Activated CD8-positive, alpha-beta T cell treated with anti-CD3 and anti-CD28 coated beads for 36 hours (primary cell): ENCODE data around the gene RHOBTB3. TPM values are rescaled to one million over a fixed set of nuclear protein-coding genes. Genes with fewer than 3 reads are reported as not detected.

Experiments used
- ATAC-seq: fragments of 200-7000 bp; cut with Tn5 transposase; one replicate; pipeline ENCODE4 v1.10.0; 2021; ENCODE audit warnings: mild to moderate bottlenecking, moderate library complexity
- CTCF ChIA-PET: fragments of 350-600 bp; sonication (Branson Sonifier 250); formaldehyde crosslinking; loops from one replicate; lab custom pipeline; 2021; ENCODE audit warnings: antibody characterized with exemption; lab: Charles Lee
- POLR2A ChIA-PET: fragments of 350-600 bp; sonication (Branson Sonifier 250); formaldehyde crosslinking; loops from one replicate; lab custom pipeline; 2021; ENCODE audit warnings: antibody characterized with exemption; lab: Charles Lee
- DNase-seq: peaks from one replicate; pipeline ENCODE4 v3.0.0-alpha.2; 2020
- H3K27ac Mint-ChIP-seq: one replicate; pipeline ENCODE4 v1.8.0; 2021; ENCODE audit warnings: mild to moderate bottlenecking, mixed read lengths
- H3K27me3 Mint-ChIP-seq: one replicate; pipeline ENCODE4 v1.8.0; 2021; ENCODE audit warnings: mixed read lengths
- H3K36me3 Mint-ChIP-seq: one replicate; pipeline ENCODE4 v1.8.0; 2021; ENCODE audit warnings: low read depth, mixed read lengths
- H3K4me1 Mint-ChIP-seq: one replicate; pipeline ENCODE4 v1.8.0; 2021; ENCODE audit warnings: low read depth, mixed read lengths
- H3K4me3 Mint-ChIP-seq: one replicate; pipeline ENCODE4 v1.8.0; 2021; ENCODE audit warnings: mild to moderate bottlenecking, moderate library complexity, mixed read lengths
- H3K9me3 Mint-ChIP-seq: one replicate; pipeline ENCODE4 v1.8.0; 2021; ENCODE audit warnings: mixed read lengths
- CTCF ChIP-seq: fragments of 200-600 bp; IDR thresholded peaks from one replicate; pipeline ENCODE4 v1.8.0; 2022; ENCODE audit warnings: antibody characterized with exemption, mild to moderate bottlenecking
- intact Hi-C: fragments of 100-400 bp; cut with micrococcal nuclease; formaldehyde crosslinking; loops from one replicate; pipeline ENCODE4 v1.10.0; 2022
- total RNA-seq, 2 experiments: library from RNA; stranded (reverse); gene quantifications; one replicate each; pipeline ENCODE4 v1.2.3, GENCODE V29; 2021

RHOBTB3 gene
- total RNA-seq, 2 experiments from 2014 or later = 0.50 to 1.1 TPM

- Mint-ChIP-seq H3K27ac (no peak overlapping the region), H3K4me1 (peaks cover 8% of the 10 kb centered on the region), H3K27me3 (peaks cover 39% of the 10 kb centered on the region), H3K9me3 (no peaks in the 10 kb centered on the region), H3K36me3 (peaks cover 2% of the 10 kb centered on the region), H3K4me3 (no peak overlapping the region)
- ChIA-PET CTCF (interaction anchor here (0.9 to 2.7 kb wide), 4 partner anchors 10 to 71 kb away, joined by 3 to 9 read pairs (median 5); no protein-coding TSS in a partner anchor), POLR2A (interaction anchor here (0.6 to 1.0 kb wide), 3 partner anchors 17 to 132 kb away, joined by 3 to 5 read pairs (median 3); no protein-coding TSS in a partner anchor)
- intact Hi-C loops = no loop called here
- DNase-seq = no peak
- TF ChIP-seq CTCF = no peak
- no peak for ATAC-seq
Measured at GRCh38 chr5:95734906-95735305, 3.8 kb downstream of the RHOBTB3 start.

DNA sequence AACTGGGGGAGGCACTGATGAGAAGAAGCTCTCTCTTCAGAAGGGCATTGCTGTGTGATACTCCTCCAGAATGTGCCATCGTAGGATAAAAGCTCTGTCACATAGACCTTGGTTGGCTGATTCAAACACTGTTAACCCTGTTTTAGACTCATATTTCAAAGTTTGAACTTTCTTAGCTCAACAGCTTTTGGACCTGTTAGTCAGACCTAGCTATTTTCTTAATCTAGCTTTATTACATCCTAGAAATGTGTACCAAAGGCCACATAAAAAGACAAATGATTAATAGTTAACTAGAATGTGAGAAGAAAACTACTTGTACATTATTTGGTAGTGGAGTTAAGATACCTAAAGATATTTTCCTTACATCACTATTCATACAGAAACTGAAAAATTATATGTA is 4.3 kb downstream of the RHOBTB3 start:
- intact Hi-C loops = no loop called here
- Mint-ChIP-seq H3K27ac (no peak overlapping the region), H3K27me3 (peaks cover 37% of the 10 kb centered on the region), H3K4me1 (peaks cover 3% of the 10 kb centered on the region), H3K9me3 (no peaks in the 10 kb centered on the region), H3K4me3 (no peak overlapping the region), H3K36me3 (peaks cover 3% of the 10 kb centered on the region)
- CTCF ChIA-PET = interaction anchor here (0.9 to 2.7 kb wide), 4 partner anchors 11 to 71 kb away, joined by 3 to 9 read pairs (median 5); no protein-coding TSS in a partner anchor
- ATAC-seq (no peak), DNase-seq (no peak)
- POLR2A ChIA-PET = interaction anchor here (0.7 to 1.0 kb wide), 2 partner anchors 17 to 22 kb away, joined by 3 read pairs; no protein-coding TSS in a partner anchor
- no peak for TF ChIP-seq CTCF

DNA sequence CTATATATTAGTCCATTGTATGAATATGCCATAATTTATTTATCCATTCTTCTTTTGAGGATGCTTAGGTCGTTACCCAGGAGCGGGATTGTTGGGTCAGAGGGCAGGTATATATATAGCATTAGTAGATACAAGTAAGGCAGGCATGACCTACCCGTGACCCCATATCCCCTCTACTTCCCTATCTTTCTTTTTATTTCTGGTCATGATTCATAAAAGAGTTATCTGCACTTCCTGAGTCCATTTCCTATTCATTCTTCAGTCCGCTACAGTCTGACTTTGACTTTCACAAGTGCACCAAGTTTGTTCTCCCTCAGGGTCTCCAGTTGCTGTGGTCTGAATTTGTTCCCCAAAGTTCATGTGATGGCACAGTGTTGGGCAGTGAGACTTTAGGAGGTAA is 6.9 kb downstream of the RHOBTB3 start:
- Mint-ChIP-seq H3K4me1 (no peaks in the 10 kb centered on the region), H3K27ac (no peak overlapping the region)
- ATAC-seq = no peak

DNA sequence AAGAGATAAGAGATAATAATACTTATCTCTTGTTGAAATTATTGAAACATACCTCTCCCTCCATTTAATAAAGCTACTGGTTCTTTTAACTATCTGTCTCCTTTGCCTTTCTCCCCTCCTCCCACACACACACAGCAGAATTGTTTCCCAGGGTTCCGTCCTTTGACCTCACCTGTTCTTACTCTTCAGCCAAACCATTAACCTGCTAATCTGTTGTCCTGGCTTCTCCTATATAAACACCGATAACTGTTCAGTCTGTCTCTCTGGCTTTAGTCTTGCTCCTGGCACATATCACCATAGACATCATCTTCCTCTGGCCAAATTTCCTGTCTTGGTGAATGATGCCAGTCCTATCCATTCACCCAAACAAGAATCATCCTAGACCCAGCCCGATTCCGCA is 7.7 kb downstream of the RHOBTB3 start:
- Mint-ChIP-seq H3K27ac (no peak overlapping the region), H3K4me3 (no peak overlapping the region), H3K9me3 (no peaks in the 10 kb centered on the region), H3K4me1 (no peaks in the 10 kb centered on the region), H3K27me3 (peaks cover 12% of the 10 kb centered on the region), H3K36me3 (peaks cover 3% of the 10 kb centered on the region)
- ChIA-PET CTCF (no interaction called here), POLR2A (no interaction called here)
- ATAC-seq = no peak
- intact Hi-C loops = no loop called here
- no peak for DNase-seq
- no peak for TF ChIP-seq CTCF

More for the DNA sequence above, 6.9 kb downstream of the RHOBTB3 start:
- DNase-seq = no peak
- intact Hi-C loops = no loop called here
- Mint-ChIP-seq H3K4me3 (no peak overlapping the region), H3K36me3 (peaks cover 3% of the 10 kb centered on the region), H3K9me3 (no peaks in the 10 kb centered on the region), H3K27me3 (peaks cover 18% of the 10 kb centered on the region)
- POLR2A ChIA-PET = no interaction called here
- no peak for TF ChIP-seq CTCF
- CTCF ChIA-PET = no interaction called here

GRCh38 chr5:95739857-95740256 is 8.7 kb downstream of the RHOBTB3 start:
- ChIA-PET CTCF (no interaction called here), POLR2A (no interaction called here)
- peaks cover 10% of the 10 kb centered on the region for H3K27me3 Mint-ChIP-seq
- H3K4me3 Mint-ChIP-seq = no peak overlapping the region
- H3K36me3 Mint-ChIP-seq = peaks cover 3% of the 10 kb centered on the region
- H3K4me1 Mint-ChIP-seq = no peaks in the 10 kb centered on the region
- intact Hi-C loops = no loop called here
- TF ChIP-seq CTCF = no peak
- ATAC-seq = no peak
- DNase-seq = no peak
- no peak overlapping the region for H3K27ac Mint-ChIP-seq
- H3K9me3 Mint-ChIP-seq = no peaks in the 10 kb centered on the region
